Measurements from ENCODE around the gene SLTM. TPM values are rescaled to one million over a fixed set of nuclear protein-coding genes. Genes with fewer than 3 reads are reported as not detected.
"Not testable (repeated sequence)": the region's sequence is repeated elsewhere in the genome, so short reads cannot be mapped to it uniquely, and the experiment has no call there.

SLTM gene
- polyA plus RNA-seq, 6 donors from 2014 or later, result 42.5 to 100.0 (median 65.9) TPM

DNA sequence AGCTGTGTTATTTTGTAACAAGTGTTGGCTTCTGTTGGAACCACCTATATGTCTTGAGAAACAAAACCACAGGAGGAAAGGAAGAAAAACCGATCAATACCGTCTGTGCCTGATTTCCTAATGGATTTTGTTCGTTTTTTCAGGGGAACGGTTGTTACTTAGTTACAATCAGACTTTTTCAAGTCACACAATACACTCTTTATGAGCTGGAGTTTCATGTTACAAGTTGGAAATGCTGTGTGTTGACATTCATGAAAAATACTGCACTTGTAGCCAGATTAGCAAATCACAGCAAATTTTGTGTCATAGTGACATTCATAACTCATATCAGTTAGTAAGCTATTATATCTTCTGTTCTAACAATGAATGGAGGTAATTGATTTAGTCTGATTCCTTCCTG lies 78.9 kb downstream of the SLTM start:
- no peaks in the 10 kb centered on the region for H3K4me1 Mint-ChIP-seq
- no peaks in the 10 kb centered on the region for H3K27me3 Mint-ChIP-seq
- peaks cover 0 to 17% of the 10 kb centered on the region in 2 donors for H3K36me3 Mint-ChIP-seq
- H3K4me3 Mint-ChIP-seq, result no peak overlapping the region
- DNase-seq (no peak), ATAC-seq (ENCODE audit: low read depth in 2 of 2) (no peak)
- peak overlapping the region in 1 of 6 donors; percentile 49 for H3K27ac Mint-ChIP-seq
- no peaks in the 10 kb centered on the region for H3K9me3 Mint-ChIP-seq

DNA sequence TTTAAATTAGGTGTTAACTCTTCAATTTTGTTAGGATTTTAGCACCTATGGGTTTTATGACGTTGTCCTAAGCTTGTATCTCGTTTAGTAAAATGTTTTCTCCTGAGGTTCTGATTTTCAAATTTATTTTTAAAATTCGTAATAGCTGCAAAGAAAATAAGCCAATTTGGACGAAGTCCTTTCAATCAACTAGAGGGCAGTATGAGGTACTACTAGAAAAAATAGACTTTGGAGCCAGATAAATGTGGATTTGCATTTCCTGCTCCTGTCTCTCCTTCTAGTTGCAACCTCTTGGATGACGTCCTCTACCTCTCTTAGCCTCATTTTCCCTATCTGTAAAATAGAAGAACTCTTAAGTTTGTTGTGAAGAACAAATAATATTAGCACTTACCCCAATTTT lies 81.1 kb downstream of the SLTM start:
- Mint-ChIP-seq H3K27me3 (no peaks in the 10 kb centered on the region), H3K27ac (no peak overlapping the region), H3K4me3 (no peak overlapping the region), H3K36me3 (peaks cover 11 to 28% of the 10 kb centered on the region in 2 donors), H3K4me1 (peaks cover 0 to 5% (median 0%) of the 10 kb centered on the region in 3 donors), H3K9me3 (no peaks in the 10 kb centered on the region)
- no peak for ATAC-seq (ENCODE audit: low read depth in 2 of 2)
- no peak for DNase-seq

DNA sequence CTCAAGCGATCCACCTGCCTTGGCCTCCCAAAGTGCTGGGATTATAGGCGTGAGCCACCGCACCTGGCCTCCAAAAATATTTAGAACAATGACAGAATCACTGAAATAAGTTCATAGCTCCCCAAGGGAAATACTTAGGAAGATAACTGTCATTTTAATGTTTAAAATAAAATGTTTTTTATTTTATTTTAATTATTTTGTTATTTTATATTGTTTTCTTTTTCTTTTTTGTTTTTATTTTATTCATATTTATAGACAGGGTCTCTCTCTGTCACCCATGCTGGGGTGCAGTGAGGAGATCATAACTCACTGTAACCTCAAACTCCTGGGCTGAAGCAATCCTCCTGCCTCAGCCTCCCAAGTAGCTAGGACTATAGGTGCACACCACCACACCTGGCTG lies 82.3 kb downstream of the SLTM start:
- not testable (repeated sequence) for H3K27ac Mint-ChIP-seq; H3K4me3 Mint-ChIP-seq; ATAC-seq (ENCODE audit: low read depth in 2 of 2); H3K27me3 Mint-ChIP-seq; H3K4me1 Mint-ChIP-seq; DNase-seq; H3K9me3 Mint-ChIP-seq
- H3K36me3 Mint-ChIP-seq, result peaks cover 14 to 31% of the 10 kb centered on the region in 2 donors

DNA sequence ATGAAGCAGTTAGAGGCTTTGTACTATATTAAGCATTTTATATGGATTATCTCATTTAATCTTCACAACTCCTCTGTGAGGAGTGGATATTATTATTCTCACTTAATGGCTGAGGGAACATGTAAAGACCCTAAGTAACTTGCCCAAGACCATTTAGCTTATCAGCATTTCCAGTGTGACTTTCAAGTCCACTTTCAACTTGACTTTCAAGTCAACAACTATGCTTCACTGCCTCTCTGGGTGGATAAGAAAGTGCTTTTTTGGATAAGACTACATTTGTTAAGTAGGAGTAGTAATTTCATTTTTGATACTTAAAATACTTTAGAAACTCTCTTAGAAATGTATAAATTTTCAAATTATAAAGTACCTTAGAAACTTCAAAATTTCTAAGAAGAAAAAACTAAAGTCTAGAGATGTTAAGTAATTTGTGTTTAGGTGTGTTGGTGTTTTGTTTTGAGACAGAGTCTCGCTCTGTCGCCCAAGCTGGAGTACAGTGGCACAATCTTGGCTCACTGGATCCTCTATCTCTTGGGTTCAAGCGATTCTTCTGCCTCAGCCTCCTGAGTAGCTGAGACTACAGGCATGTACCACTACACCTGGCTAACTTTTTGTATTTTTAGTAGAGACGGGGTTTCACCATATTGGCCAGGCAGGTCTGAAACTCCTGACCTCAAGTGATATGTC lies 90.6 kb downstream of the SLTM start:
- H3K9me3 Mint-ChIP-seq, result no peaks in the 10 kb centered on the region
- ATAC-seq (ENCODE audit: low read depth in 2 of 2) (no peak), DNase-seq (no peak)
- no peaks in the 10 kb centered on the region for H3K27me3 Mint-ChIP-seq
- peak overlapping the region in 3 of 6 donors; percentile 47 to 75 (median 58) for H3K27ac Mint-ChIP-seq
- peaks cover 7 to 8% of the 10 kb centered on the region in 2 donors for H3K36me3 Mint-ChIP-seq
- peaks cover 6 to 29% (median 15%) of the 10 kb centered on the region in 3 donors for H3K4me1 Mint-ChIP-seq
- H3K4me3 Mint-ChIP-seq, result peak overlapping the region in 3 of 8 donors; percentile 4 to 27 (median 20)

DNA sequence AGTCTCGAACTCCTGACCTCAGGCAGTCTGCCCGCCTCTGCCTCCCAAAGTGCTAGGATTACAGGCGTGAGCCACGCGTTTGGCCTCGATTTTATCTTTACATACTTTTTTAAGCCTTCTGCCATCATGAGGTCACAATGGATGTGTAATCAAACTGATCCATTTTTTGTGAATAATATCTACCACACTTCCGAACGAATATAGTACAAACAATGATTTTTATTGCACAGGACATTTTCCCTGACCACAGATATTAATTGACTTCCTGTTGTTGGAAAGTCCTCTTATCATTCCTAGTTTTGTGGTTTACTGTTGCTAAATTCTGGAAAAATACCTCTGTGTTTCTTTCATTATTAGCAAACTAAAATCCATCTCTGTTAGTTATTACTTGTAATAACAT lies 93.4 kb downstream of the SLTM start:
- Mint-ChIP-seq H3K27ac (peak overlapping the region in 1 of 6 donors; percentile 83), H3K27me3 (no peaks in the 10 kb centered on the region), H3K4me1 (peaks cover 6 to 29% (median 11%) of the 10 kb centered on the region in 3 donors), H3K4me3 (no peak overlapping the region), H3K36me3 (no peaks in the 10 kb centered on the region), H3K9me3 (no peaks in the 10 kb centered on the region)
- ATAC-seq (ENCODE audit: low read depth in 2 of 2), result no peak
- DNase-seq, result no peak

DNA sequence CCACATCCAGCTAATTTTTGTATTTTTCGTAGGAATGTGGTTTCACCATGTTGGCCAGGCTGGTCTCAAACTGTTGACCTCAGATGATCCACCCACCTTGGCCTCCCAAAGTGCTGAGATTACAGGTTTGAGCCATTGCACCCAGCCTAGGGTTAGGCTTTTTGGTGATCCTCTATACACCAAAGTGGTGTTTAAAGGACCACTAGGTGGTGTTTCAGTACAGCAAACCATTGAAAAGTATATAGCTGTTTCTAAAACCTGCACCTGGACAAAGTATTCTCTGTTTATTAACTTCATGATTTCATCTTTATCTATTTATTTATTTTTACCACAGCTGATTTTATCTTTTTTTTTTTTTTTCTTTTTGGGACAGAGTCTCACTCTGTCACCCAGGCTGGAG lies 94.0 kb downstream of the SLTM start:
- no peak overlapping the region for H3K4me3 Mint-ChIP-seq
- peak overlapping the region in 1 of 6 donors; percentile 61 for H3K27ac Mint-ChIP-seq
- DNase-seq, result no peak
- ATAC-seq (ENCODE audit: low read depth in 2 of 2), result no peak
- no peaks in the 10 kb centered on the region for H3K9me3 Mint-ChIP-seq
- H3K27me3 Mint-ChIP-seq, result no peaks in the 10 kb centered on the region
- H3K4me1 Mint-ChIP-seq, result peaks cover 6 to 29% (median 11%) of the 10 kb centered on the region in 3 donors
- H3K36me3 Mint-ChIP-seq, result no peaks in the 10 kb centered on the region

DNA sequence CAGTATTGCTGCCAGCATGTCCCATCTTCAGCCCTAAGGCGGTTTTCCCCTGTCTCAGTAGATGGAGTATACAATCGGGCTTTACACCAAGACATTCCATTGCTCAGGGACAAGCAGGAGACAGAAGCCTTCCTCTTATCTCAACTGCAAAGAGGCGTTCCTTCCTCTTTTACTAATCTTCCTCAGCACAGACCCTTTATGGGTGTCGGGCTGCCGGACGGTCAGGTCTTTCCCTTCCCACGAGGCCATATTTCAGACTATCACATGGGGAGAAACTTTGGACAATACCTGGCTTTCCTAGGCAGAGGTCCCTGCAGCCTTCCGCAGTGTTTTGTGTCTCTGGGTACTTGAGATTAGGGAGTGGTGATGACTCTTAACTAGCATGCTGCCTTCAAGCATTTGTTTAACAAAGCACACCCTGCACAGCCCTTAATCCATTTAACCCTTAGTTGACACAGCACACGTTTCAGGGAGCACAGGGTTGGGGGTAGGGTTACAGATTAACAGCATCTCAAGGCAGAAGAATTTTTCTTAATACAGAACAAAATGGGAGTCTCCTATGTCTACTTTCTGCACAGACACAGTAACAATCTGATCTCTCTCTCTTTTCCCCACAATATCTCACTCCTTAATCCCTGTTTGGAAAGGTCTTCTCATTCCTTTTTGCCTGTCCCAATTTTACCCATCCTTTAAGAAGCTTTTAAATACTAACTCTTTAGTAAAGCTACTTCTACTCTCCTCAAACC lies 99.6 kb downstream of the SLTM start:
- DNase-seq; H3K9me3 Mint-ChIP-seq; H3K27me3 Mint-ChIP-seq; H3K36me3 Mint-ChIP-seq; ATAC-seq (ENCODE audit: low read depth in 2 of 2): not testable (repeated sequence)
- Mint-ChIP-seq H3K4me3 (peak overlapping the region in 7 of 8 donors; percentile 70 to 92 (median 78)), H3K27ac (peak overlapping the region in 5 of 6 donors; percentile 41 to 90 (median 66)), H3K4me1 (peaks cover 31 to 38% (median 33%) of the 10 kb centered on the region in 3 donors)

DNA sequence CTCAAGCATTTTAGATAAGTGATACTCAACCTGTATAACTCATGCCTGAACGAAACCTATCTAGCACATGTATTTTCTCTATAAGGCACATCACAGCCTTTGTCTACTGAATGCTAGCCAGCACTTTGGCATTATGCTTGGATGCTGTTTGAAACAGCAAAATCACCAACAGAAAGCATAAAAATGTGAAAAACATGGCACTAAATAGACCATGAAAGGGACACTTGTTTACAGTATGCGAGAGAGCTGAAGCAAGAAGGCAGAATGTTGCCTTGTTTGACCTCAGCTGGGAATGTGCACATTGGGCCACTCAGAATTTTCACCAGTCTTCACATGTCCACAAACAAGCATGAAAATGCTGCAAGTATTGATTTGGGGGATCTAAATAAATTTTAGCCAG lies 102.9 kb downstream of the SLTM start:
- Mint-ChIP-seq H3K27me3 (no peaks in the 10 kb centered on the region), H3K27ac (no peak overlapping the region), H3K36me3 (peaks cover 0 to 8% of the 10 kb centered on the region in 2 donors), H3K9me3 (no peaks in the 10 kb centered on the region), H3K4me1 (peaks cover 39 to 57% (median 43%) of the 10 kb centered on the region in 3 donors), H3K4me3 (peak overlapping the region in 2 of 8 donors; percentile 32 to 40)
- ATAC-seq (ENCODE audit: low read depth in 2 of 2) (no peak), DNase-seq (no peak)

Other genes starting within 250 kb of the SLTM start
- 100 to 1,000 TPM; 112 to 148 (median 126) TPM for gene ADAM10, start 184.0 kb downstream of the SLTM start, polyA plus RNA-seq (ENCODE audit: low read depth in 6 of 6)
- gene MINDY2, start 162.4 kb downstream of the SLTM start, polyA plus RNA-seq (ENCODE audit: low read depth in 6 of 6), result 10 to 100 TPM in 4 of 6 donors, 1 to 10 TPM in 2; 6.3 to 20.2 (median 12.1) TPM
- 10 to 100 TPM; 17.0 to 28.5 (median 25.4) TPM for gene RNF111, start 54.0 kb upstream of the SLTM start, polyA plus RNA-seq (ENCODE audit: low read depth in 6 of 6)
- gene CCNB2, start 171.5 kb upstream of the SLTM start, polyA plus RNA-seq (ENCODE audit: low read depth in 6 of 6), result under 1 TPM in 4 of 6 donors, not detected in 2; 0.13 to 0.60 (median 0.30) TPM

Measured in naive B cell (primary cell).